A549 (cell line): ENCODE results near the gene OR10G4. TPM values are rescaled to one million over a fixed set of nuclear protein-coding genes. Genes with fewer than 3 reads are reported as not detected.

Experiments
- ATAC-seq, 2 experiments: fragments of 200-7000 bp in 1 of 2; fragments of >200 bp in 1 of 2; cut with Nextera tagmentation in 1 of 2; cut with Tn5 transposase in 1 of 2; 3 replicates each; pipeline versions ENCODE4 v1.8.0 to v1.9.1; 2018 to 2020; ENCODE audit warnings: mild to moderate bottlenecking in 1 of 2, moderate library complexity in 1 of 2
- CTCF ChIA-PET: fragments of 300-600 bp; sonication (Branson Sonifier 250); formaldehyde crosslinking; extraction: SDS; loops from one replicate; lab custom pipeline; 2021; ENCODE audit warnings: antibody characterized with exemption, inconsistent platforms; lab: Yijun Ruan, JAX
- POLR2A ChIA-PET: fragments of 350-600 bp; formaldehyde crosslinking; extraction: SDS; loops from one replicate; lab custom pipeline; 2021; ENCODE audit warnings: antibody characterized with exemption, inconsistent platforms; lab: Yijun Ruan, JAX
- DNase-seq, 2 experiments: peaks; one replicate each; pipeline versions ENCODE4 v3.0.0 to v3.0.0-alpha.2; 2011 to 2016; ENCODE audit warnings: low read depth in 1 of 2, low spot score in 1 of 2
- FAIRE-seq: peaks from 2 replicates; lab custom pipeline; 2011; peaks lifted over from hg19 to GRCh38; lab: Jason Lieb, UNC
- H3K27ac ChIP-seq, 2 experiments: fragments of >200 bp; sonication (Bioruptor Twin); formaldehyde crosslinking; 3 replicates each; pipeline ENCODE4 v1.5.1; 2016 to 2017
- H3K4me1 ChIP-seq: fragments of >200 bp; sonication (Bioruptor Twin); formaldehyde crosslinking; 3 replicates; pipeline ENCODE4 v1.6.1; 2016
- H3K4me2 ChIP-seq: fragments of >200 bp; sonication (Bioruptor Twin); formaldehyde crosslinking; 3 replicates; pipeline ENCODE4 v1.6.1; 2016
- H3K4me3 ChIP-seq: fragments of >200 bp; sonication (Bioruptor Twin); formaldehyde crosslinking; 3 replicates; pipeline ENCODE4 v1.5.1; 2016
- H3K9me3 ChIP-seq: fragments of >200 bp; sonication (Bioruptor Twin); formaldehyde crosslinking; 3 replicates; pipeline ENCODE4 v1.6.1; 2016
- BHLHE40 ChIP-seq: IDR thresholded peaks from 2 replicates; pipeline ENCODE4 v1.6.1; 2012; ENCODE audit warnings: low read depth, low read length, inconsistent platforms
- CBX2 ChIP-seq: fragments of 200-600 bp; sonication (generic); IDR thresholded peaks from 2 replicates; pipeline ENCODE4 v1.6.1; 2016; ENCODE audit warnings: low read depth, mild to moderate bottlenecking, borderline replicate concordance
- CBX8 ChIP-seq: fragments of 200-600 bp; sonication (generic); IDR thresholded peaks from 2 replicates; pipeline ENCODE4 v1.6.1; 2016
- CEBPB ChIP-seq, 2 experiments: fragments of >200 bp in 1 of 2; sonication (Bioruptor Twin) in 1 of 2; formaldehyde crosslinking in 1 of 2; IDR thresholded peaks; 2 replicates each; pipeline ENCODE4 v1.6.1; 2012 to 2016
- CHD4 ChIP-seq: fragments of 200-600 bp; sonication (generic); IDR thresholded peaks from 2 replicates; pipeline ENCODE4 v1.6.1; 2016; ENCODE audit warnings: antibody characterized with exemption, mild to moderate bottlenecking, borderline replicate concordance
- EHF ChIP-seq: fragments of 250-450 bp; sonication (Bioruptor Pico); IDR thresholded peaks from 2 replicates; pipeline ENCODE4 v1.5.0; 2020; ENCODE audit warnings: mild to moderate bottlenecking
- EP300 ChIP-seq, 2 experiments: fragments of >200 bp; sonication (Bioruptor Twin); formaldehyde crosslinking; IDR thresholded peaks; 2 replicates in 1 of 2; 3 replicates in 1 of 2; pipeline ENCODE4 v1.6.1; 2016 to 2017
- FOXS1 ChIP-seq: fragments of 250-450 bp; sonication (Bioruptor Pico); IDR thresholded peaks from 2 replicates; pipeline ENCODE4 v1.5.0; 2020; ENCODE audit warnings: mild to moderate bottlenecking, moderate library complexity
- HOXB5 ChIP-seq: fragments of 250-450 bp; sonication (Bioruptor Pico); IDR thresholded peaks from 2 replicates; pipeline ENCODE4 v1.5.0; 2020; ENCODE audit warnings: mild to moderate bottlenecking, moderate library complexity
- JUNB ChIP-seq: fragments of >200 bp; sonication (Bioruptor Twin); formaldehyde crosslinking; IDR thresholded peaks from 2 replicates; pipeline ENCODE4 v1.6.1; 2016
- KDM5A ChIP-seq: fragments of 200-600 bp; sonication (generic); IDR thresholded peaks from 2 replicates; pipeline ENCODE4 v1.6.1; 2016; ENCODE audit warnings: antibody characterized with exemption, mild to moderate bottlenecking
- MAFK ChIP-seq: fragments of 450-650 bp; IDR thresholded peaks from 2 replicates; pipeline ENCODE4 v1.6.1; 2014; ENCODE audit not compliant: partially characterized antibody
- MAZ ChIP-seq: fragments of 150-350 bp; IDR thresholded peaks from 2 replicates; pipeline ENCODE4 v1.6.1; 2014; ENCODE audit warnings: antibody characterized with exemption, low read depth, low read length, borderline replicate concordance
- MYC ChIP-seq: IDR thresholded peaks from 2 replicates; pipeline ENCODE4 v1.6.1; 2012; ENCODE audit warnings: mild to moderate bottlenecking, inconsistent platforms, low read length, improper control_type of control experiment, borderline replicate concordance
- NPAS2 ChIP-seq: fragments of 250-450 bp; sonication (Bioruptor Pico); IDR thresholded peaks from 2 replicates; pipeline ENCODE4 v1.8.0; 2022; ENCODE audit warnings: mild to moderate bottlenecking, moderate library complexity, borderline replicate concordance
- PHF8 ChIP-seq: fragments of 200-600 bp; sonication (generic); IDR thresholded peaks from 2 replicates; pipeline ENCODE4 v1.6.1; 2016; ENCODE audit warnings: low read depth, mild to moderate bottlenecking, antibody characterized with exemption, moderate library complexity, borderline replicate concordance
- POLR2A ChIP-seq: IDR thresholded peaks from 2 replicates; pipeline ENCODE4 v1.6.1; 2012; ENCODE audit warnings: mild to moderate bottlenecking, low read length
- RCOR1 ChIP-seq: fragments of 150-350 bp; IDR thresholded peaks from 2 replicates; pipeline ENCODE4 v1.6.1; 2014; ENCODE audit warnings: antibody characterized with exemption, low read length, low read depth
- SMC3 ChIP-seq: fragments of >200 bp; sonication (Bioruptor Twin); formaldehyde crosslinking; IDR thresholded peaks from 3 replicates; pipeline ENCODE4 v1.6.1; 2018; ENCODE audit warnings: inconsistent platforms
- SREBF2 ChIP-seq: fragments of 450-650 bp; IDR thresholded peaks from 2 replicates; pipeline ENCODE4 v1.6.1; 2014; ENCODE audit warnings: mild to moderate bottlenecking, moderate library complexity
- ZFP36 ChIP-seq: fragments of 450-650 bp; IDR thresholded peaks from 2 replicates; pipeline ENCODE4 v1.6.1; 2014; ENCODE audit warnings: borderline replicate concordance; ENCODE audit not compliant: partially characterized antibody
- WGBS: methylation state at CpG from one replicate; pipeline ENCODE4 v1.1.6; 2017; ENCODE audit errors: missing lambda C conversion rate; 5-methylcytosine and 5-hydroxymethylcytosine counted together
- polyA plus RNA-seq, 4 experiments: library from polyadenylated mRNA; depleted of rRNA in 3 of 4; stranded (reverse); fragments of >200 nt; fragmentation: RNase III in 1 of 4; extraction: RNeasy Plus Mini Kit Qiagen cat#74134 plus additional on column Dnase treatment in 1 of 4; gene quantifications; 2 replicates in 3 of 4; 3 replicates in 1 of 4; pipeline ENCODE4 v1.2.3, GENCODE V29; 2011 to 2017
- TF ChIP-seq, protein P1 (sequence below): IDR thresholded peaks from 2 replicates; pipeline ENCODE4 v1.6.1; 2012; ENCODE audit warnings: low read depth, borderline replicate concordance
- TF ChIP-seq, protein P2 (sequence below): fragments of >200 bp; sonication (Bioruptor Twin); formaldehyde crosslinking; IDR thresholded peaks from 2 replicates; pipeline ENCODE4 v1.6.1; 2016

OR10G4 gene
- polyA plus RNA-seq, 2 of the 4 experiments (the other 2 are of a cell fraction): not detected

DNA sequence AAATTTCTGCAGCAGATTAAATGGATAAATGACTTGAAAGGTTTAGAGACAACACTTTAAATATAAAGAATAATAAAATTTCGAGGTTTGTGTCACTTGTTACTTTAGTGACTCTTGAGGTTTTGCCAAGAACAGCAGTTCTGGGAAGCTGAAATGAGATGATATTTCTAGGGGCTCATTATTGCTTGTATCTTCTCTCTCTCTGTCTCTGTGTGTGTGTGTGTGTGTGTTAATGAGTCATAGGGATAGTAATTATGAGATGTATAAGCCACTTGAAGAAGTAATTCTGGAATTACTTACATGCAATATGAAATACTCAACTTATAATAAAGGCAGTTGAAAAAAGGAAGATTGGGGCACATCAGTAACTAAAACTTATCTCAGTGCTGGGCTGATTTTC is 38.0 kb downstream of the OR10G4 start (continued):
- no peak for TF ChIP-seq FOXS1 (CRISPR knock-in tag)
- TF ChIP-seq MAFK: no peak
- TF ChIP-seq JUNB: no peak
- no peak for TF ChIP-seq NPAS2 (CRISPR knock-in tag)
- no peak for TF ChIP-seq PHF8
- no peak for TF ChIP-seq HOXB5 (CRISPR knock-in tag)
- TF ChIP-seq, protein P1, sequence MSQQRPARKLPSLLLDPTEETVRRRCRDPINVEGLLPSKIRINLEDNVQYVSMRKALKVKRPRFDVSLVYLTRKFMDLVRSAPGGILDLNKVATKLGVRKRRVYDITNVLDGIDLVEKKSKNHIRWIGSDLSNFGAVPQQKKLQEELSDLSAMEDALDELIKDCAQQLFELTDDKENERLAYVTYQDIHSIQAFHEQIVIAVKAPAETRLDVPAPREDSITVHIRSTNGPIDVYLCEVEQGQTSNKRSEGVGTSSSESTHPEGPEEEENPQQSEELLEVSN: no peak
- no peak for TF ChIP-seq EP300 (IDR thresholded peaks at IDR 0.05)
- TF ChIP-seq MAZ: no peak

DNA sequence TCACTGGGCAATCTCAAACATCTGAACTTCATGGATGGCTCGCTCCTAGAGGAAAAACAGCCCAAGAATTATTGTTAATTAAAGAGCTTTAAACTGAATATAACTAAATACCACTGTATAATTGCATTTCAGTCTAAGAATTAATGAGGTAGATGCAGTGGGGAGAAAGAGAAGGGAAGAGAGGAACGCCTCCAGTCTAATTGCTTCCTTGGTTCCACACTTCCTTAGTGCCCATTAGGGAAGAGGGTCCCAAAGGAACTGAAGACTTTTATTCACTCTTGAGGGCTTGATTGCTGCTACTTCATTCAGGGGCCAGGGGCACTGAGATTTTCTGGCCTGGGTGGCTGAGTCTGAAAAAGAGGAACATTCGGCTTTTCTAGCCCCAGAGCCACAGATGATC is 40.2 kb downstream of the OR10G4 start:
- Histone ChIP-seq H3K4me2 (no peak overlapping the region), H3K27ac (no peak overlapping the region)
- WGBS: 51% methylated on average over 3 of the region's 3 CpGs
- ChIA-PET POLR2A (no interaction called here), CTCF (no interaction called here)
- TF ChIP-seq, protein P2, sequence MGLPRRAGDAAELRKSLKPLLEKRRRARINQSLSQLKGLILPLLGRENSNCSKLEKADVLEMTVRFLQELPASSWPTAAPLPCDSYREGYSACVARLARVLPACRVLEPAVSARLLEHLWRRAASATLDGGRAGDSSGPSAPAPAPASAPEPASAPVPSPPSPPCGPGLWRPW: no peak
- TF ChIP-seq, protein P1: no peak
- TF ChIP-seq SMC3: no peak
- no peak for TF ChIP-seq KDM5A
- TF ChIP-seq CBX8: no peak
- TF ChIP-seq MYC: no peak
- no peak for TF ChIP-seq PHF8
- TF ChIP-seq EHF (CRISPR knock-in tag): no peak
- TF ChIP-seq EP300 (IDR thresholded peaks at IDR 0.05): no peak
- TF ChIP-seq BHLHE40: no peak
- no peak for TF ChIP-seq CHD4
- no peak for TF ChIP-seq RCOR1
- TF ChIP-seq CBX2: no peak
- TF ChIP-seq ZFP36: no peak
- no peak for TF ChIP-seq CEBPB (IDR thresholded peaks at IDR 0.05)
- TF ChIP-seq POLR2A: no peak
- TF ChIP-seq SREBF2: no peak
- TF ChIP-seq, all 56 proteins: peak for 0
- Histone ChIP-seq H3K9me3 (no peaks in the 10 kb centered on the region), H3K4me1 (no peaks in the 10 kb centered on the region), H3K4me3 (no peak overlapping the region)
- ATAC-seq (no peak), FAIRE-seq (no peak), DNase-seq (no peak)

Other genes starting within 250 kb of the OR10G4 start
- gene OR6M1, start 206.6 kb upstream of the OR10G4 start, polyA plus RNA-seq (2011; rRNA removed): not detected in 2 replicates
- not detected in 3 replicates for gene OR6M1, start 206.6 kb upstream of the OR10G4 start, polyA plus RNA-seq (2017; fragmentation: RNase III; extraction: RNeasy Plus Mini Kit Qiagen cat#74134 plus additional on column Dnase treatment)
- not detected in 2 replicates for gene TMEM225, start 127.3 kb upstream of the OR10G4 start, polyA plus RNA-seq (2011; rRNA removed)
- gene TMEM225, start 127.3 kb upstream of the OR10G4 start, polyA plus RNA-seq (2017; fragmentation: RNase III; extraction: RNeasy Plus Mini Kit Qiagen cat#74134 plus additional on column Dnase treatment): not detected in 3 replicates
- gene OR8D4, start 110.8 kb upstream of the OR10G4 start, polyA plus RNA-seq (2011; rRNA removed): not detected in 2 replicates
- gene OR8D4, start 110.8 kb upstream of the OR10G4 start, polyA plus RNA-seq (2017; fragmentation: RNase III; extraction: RNeasy Plus Mini Kit Qiagen cat#74134 plus additional on column Dnase treatment): not detected in 3 replicates
- not detected in 2 replicates for gene OR4D5, start 73.4 kb upstream of the OR10G4 start, polyA plus RNA-seq (2011; rRNA removed)
- not detected in 3 replicates for gene OR4D5, start 73.4 kb upstream of the OR10G4 start, polyA plus RNA-seq (2017; fragmentation: RNase III; extraction: RNeasy Plus Mini Kit Qiagen cat#74134 plus additional on column Dnase treatment)
- not detected in 2 replicates for gene OR6T1, start 69.2 kb upstream of the OR10G4 start, polyA plus RNA-seq (2011; rRNA removed)
- not detected in 3 replicates for gene OR6T1, start 69.2 kb upstream of the OR10G4 start, polyA plus RNA-seq (2017; fragmentation: RNase III; extraction: RNeasy Plus Mini Kit Qiagen cat#74134 plus additional on column Dnase treatment)
- not detected in 2 replicates for gene OR10S1, start 35.2 kb upstream of the OR10G4 start, polyA plus RNA-seq (2011; rRNA removed)
- not detected in 3 replicates for gene OR10S1, start 35.2 kb upstream of the OR10G4 start, polyA plus RNA-seq (2017; fragmentation: RNase III; extraction: RNeasy Plus Mini Kit Qiagen cat#74134 plus additional on column Dnase treatment)
- not detected in 2 replicates for gene OR10G6, start 17.8 kb upstream of the OR10G4 start, polyA plus RNA-seq (2011; rRNA removed)
- gene OR10G6, start 17.8 kb upstream of the OR10G4 start, polyA plus RNA-seq (2017; fragmentation: RNase III; extraction: RNeasy Plus Mini Kit Qiagen cat#74134 plus additional on column Dnase treatment): not detected in 3 replicates
- not detected in 2 replicates for gene OR10G9, start 10.0 kb downstream of the OR10G4 start, polyA plus RNA-seq (2011; rRNA removed)
- not detected in 3 replicates for gene OR10G9, start 10.0 kb downstream of the OR10G4 start, polyA plus RNA-seq (2017; fragmentation: RNase III; extraction: RNeasy Plus Mini Kit Qiagen cat#74134 plus additional on column Dnase treatment)
- gene OR10G8, start 13.8 kb downstream of the OR10G4 start, polyA plus RNA-seq (2011; rRNA removed): not detected in 2 replicates
- gene OR10G8, start 13.8 kb downstream of the OR10G4 start, polyA plus RNA-seq (2017; fragmentation: RNase III; extraction: RNeasy Plus Mini Kit Qiagen cat#74134 plus additional on column Dnase treatment): not detected in 3 replicates
- gene OR10G7, start 28.3 kb downstream of the OR10G4 start, polyA plus RNA-seq (2011; rRNA removed): not detected in 2 replicates
- gene OR10G7, start 28.3 kb downstream of the OR10G4 start, polyA plus RNA-seq (2017; fragmentation: RNase III; extraction: RNeasy Plus Mini Kit Qiagen cat#74134 plus additional on column Dnase treatment): not detected in 3 replicates
- 1.5 TPM in 2 replicates for gene VWA5A, start 102.5 kb downstream of the OR10G4 start, polyA plus RNA-seq (2011; rRNA removed)
- 0.12 to 0.24 TPM (median 0.18 TPM) in 3 replicates for gene VWA5A, start 102.5 kb downstream of the OR10G4 start, polyA plus RNA-seq (2017; fragmentation: RNase III; extraction: RNeasy Plus Mini Kit Qiagen cat#74134 plus additional on column Dnase treatment)
- gene OR10D3, start 170.3 kb downstream of the OR10G4 start, polyA plus RNA-seq (2011; rRNA removed): not detected in 2 replicates
- gene OR10D3, start 170.3 kb downstream of the OR10G4 start, polyA plus RNA-seq (2017; fragmentation: RNase III; extraction: RNeasy Plus Mini Kit Qiagen cat#74134 plus additional on column Dnase treatment): not detected in 3 replicates
- not detected in 2 replicates for gene OR8G1, start 228.1 kb downstream of the OR10G4 start, polyA plus RNA-seq (2011; rRNA removed)
- not detected in 3 replicates for gene OR8G1, start 228.1 kb downstream of the OR10G4 start, polyA plus RNA-seq (2017; fragmentation: RNase III; extraction: RNeasy Plus Mini Kit Qiagen cat#74134 plus additional on column Dnase treatment)
- not detected in 2 replicates for gene OR8G5, start 243.4 kb downstream of the OR10G4 start, polyA plus RNA-seq (2011; rRNA removed)
- not detected in 3 replicates for gene OR8G5, start 243.4 kb downstream of the OR10G4 start, polyA plus RNA-seq (2017; fragmentation: RNase III; extraction: RNeasy Plus Mini Kit Qiagen cat#74134 plus additional on column Dnase treatment)